CD1c-positive myeloid dendritic cell (primary cell): ENCODE data around the gene FUOM.

Source experiments
- DNase-seq: peaks from one replicate; pipeline ENCODE4 v3.0.0-alpha.2; 2016; ENCODE audit errors: extremely low spot score

Gene FUOM

GRCh38 chr10:133357285-133358161 is at the start of gene FUOM:
Gene FUOM, minus strand, starts transcription at chr10:133358019. Its CDS starts 12 bp downstream, at chr10:133358007.
- DNase-seq, result peak; percentile 96

- no peak for DNase-seq
These were observed 48.2 kb upstream of the FUOM start for GRCh38 chr10:133405844-133406527.

- DNase-seq, result no peak
These were observed 47.5 kb upstream of the FUOM start for GRCh38 chr10:133405272-133405671.

- no peak for DNase-seq
These were observed 46.0 kb upstream of the FUOM start for GRCh38 chr10:133403784-133404183.

GRCh38 chr10:133403359-133403758 is 45.5 kb upstream of the FUOM start:
- no peak for DNase-seq

GRCh38 chr10:133401981-133402725 is 44.3 kb upstream of the FUOM start:
- no peak for DNase-seq

GRCh38 chr10:133401500-133401899 is 43.7 kb upstream of the FUOM start:
- no peak for DNase-seq

- no peak for DNase-seq
These were observed 43.0 kb upstream of the FUOM start for GRCh38 chr10:133400624-133401424.

- no peak for DNase-seq
These were observed 41.3 kb upstream of the FUOM start for GRCh38 chr10:133399123-133399601.

GRCh38 chr10:133397938-133398337 is 40.1 kb upstream of the FUOM start:
- no peak for DNase-seq

- no peak for DNase-seq
These were observed 38.3 kb upstream of the FUOM start for GRCh38 chr10:133396035-133396624.

GRCh38 chr10:133394801-133395221 is 37.0 kb upstream of the FUOM start:
- peak; percentile 20 for DNase-seq

GRCh38 chr10:133394064-133394663 is 36.3 kb upstream of the FUOM start, which contains the start of gene MTG1:
Gene MTG1, plus strand, starts transcription at chr10:133394157. Its CDS starts 64 bp downstream, at chr10:133394221.
- peak; percentile 97 for DNase-seq

GRCh38 chr10:133393401-133394063 is 35.7 kb upstream of the FUOM start:
- DNase-seq, result no peak

- DNase-seq, result no peak
These were observed 34.1 kb upstream of the FUOM start for GRCh38 chr10:133391761-133392518.

GRCh38 chr10:133391249-133391635 is 33.4 kb upstream of the FUOM start:
- DNase-seq, result no peak

GRCh38 chr10:133390597-133391248 is 32.9 kb upstream of the FUOM start:
- DNase-seq, result no peak

- peak; percentile 84 for DNase-seq
These were observed 31.4 kb upstream of the FUOM start for GRCh38 chr10:133388973-133389818.
